Ovary (tissue), 3 donors: ENCODE data around the gene OPCML.

Source experiments
- CTCF ChIP-seq, 3 donors: fragments of 450-650 bp in 2 of 3; fragments of 200-600 bp in 1 of 3; IDR thresholded peaks; one replicate each; pipeline versions ENCODE4 v1.5.1 to v1.8.0; 2016 to 2022; ENCODE audit warnings: antibody characterized with exemption in 3 of 3, mild to moderate bottlenecking in 1 of 3
- POLR2A ChIP-seq: fragments of 450-650 bp; IDR thresholded peaks from one replicate; pipeline ENCODE4 v1.6.1; 2017; ENCODE audit warnings: antibody characterized with exemption, mild to moderate bottlenecking, moderate library complexity
- donor health status: DM: no; HTN: no; CAD: no.

- TF ChIP-seq POLR2A (no peak), CTCF (IDR thresholded peaks at IDR 0.05) (no peak)
Observed at GRCh38 chr11:133360860-133361688, 171.2 kb downstream of the OPCML start.
